Liver (tissue), 9 donors: ENCODE measurements around the gene SEPTIN2. TPM values are rescaled to one million over a fixed set of nuclear protein-coding genes. Genes with fewer than 3 reads are reported as not detected.

ENCODE experiments used
- DNase-seq: peaks from one replicate; pipeline ENCODE4 v3.0.0-alpha.2; 2017; ENCODE audit warnings: low spot score
- H3K27ac ChIP-seq, 2 donors: one replicate each; pipeline ENCODE4 v1.7.0; 2013; ENCODE audit warnings: inconsistent platforms in 2 of 2, low read length in 2 of 2, control low read depth in 1 of 2, low read depth in 1 of 2, mild to moderate bottlenecking in 1 of 2
- H3K27me3 ChIP-seq, 4 donors: one replicate each; pipeline versions ENCODE4 v1.6.1 to v1.7.0; 2013; ENCODE audit warnings: low read length in 3 of 4, inconsistent platforms in 1 of 4, mild to moderate bottlenecking in 1 of 4, moderate library complexity in 1 of 4; ENCODE audit not compliant: control insufficient read depth in 4 of 4, insufficient read depth in 4 of 4
- H3K36me3 ChIP-seq, 4 donors: one replicate each; pipeline versions ENCODE4 v1.6.1 to v1.7.0; 2013; ENCODE audit warnings: low read length in 3 of 4, mild to moderate bottlenecking in 3 of 4, low read depth in 1 of 4, moderate library complexity in 1 of 4; ENCODE audit not compliant: control insufficient read depth in 4 of 4, insufficient read depth in 3 of 4
- H3K4me1 ChIP-seq, 4 donors: one replicate each; pipeline versions ENCODE4 v1.6.1 to v1.7.0; 2013; ENCODE audit warnings: low read length in 3 of 4, mild to moderate bottlenecking in 3 of 4, moderate library complexity in 1 of 4; ENCODE audit not compliant: control insufficient read depth in 4 of 4, insufficient read depth in 4 of 4
- H3K4me3 ChIP-seq, 3 donors: one replicate each; pipeline versions ENCODE4 v1.6.1 to v1.7.0; 2013; ENCODE audit warnings: low read length in 3 of 3, control low read depth in 1 of 3, low read depth in 1 of 3, mild to moderate bottlenecking in 1 of 3
- H3K9ac ChIP-seq, 2 donors: one replicate each; pipeline ENCODE4 v1.7.0; 2013; ENCODE audit warnings: low read length in 2 of 2, mild to moderate bottlenecking in 2 of 2, moderate library complexity in 2 of 2, control low read depth in 1 of 2, low read depth in 1 of 2
- H3K9me3 ChIP-seq, 4 donors: one replicate each; pipeline versions ENCODE4 v1.6.1 to v1.7.0; 2013; ENCODE audit warnings: low read length in 3 of 4; ENCODE audit not compliant: control insufficient read depth in 4 of 4
- ATF3 ChIP-seq: IDR thresholded peaks from 2 replicates; pipeline ENCODE4 v1.6.1; 2016; ENCODE audit warnings: antibody characterized with exemption
- CTCF ChIP-seq: fragments of 150-350 bp; IDR thresholded peaks from 2 replicates; pipeline ENCODE4 v1.5.1; 2017; ENCODE audit warnings: improper control_type of control experiment, low read depth, low read length; ENCODE audit not compliant: missing input control
- EGR1 ChIP-seq, 2 donors: IDR thresholded peaks; 2 replicates each; pipeline ENCODE4 v1.6.1; 2016 to 2018; ENCODE audit warnings: antibody characterized with exemption in 2 of 2, low read depth in 2 of 2
- FOXA1 ChIP-seq: IDR thresholded peaks from 2 replicates; pipeline ENCODE4 v1.6.1; 2016; ENCODE audit warnings: antibody characterized with exemption
- FOXA2 ChIP-seq: IDR thresholded peaks from 2 replicates; pipeline ENCODE4 v1.6.1; 2016; ENCODE audit warnings: antibody characterized with exemption
- GABPA ChIP-seq, 2 donors: IDR thresholded peaks in 1 of 2; conservative IDR thresholded peaks in 1 of 2; 2 replicates each; pipeline ENCODE4 v1.6.1; 2016; ENCODE audit warnings: antibody characterized with exemption in 2 of 2, mild to moderate bottlenecking in 1 of 2, moderate library complexity in 1 of 2
- HNF4A ChIP-seq, 2 donors: conservative IDR thresholded peaks; 2 replicates each; pipeline ENCODE4 v1.6.1; 2016; ENCODE audit warnings: antibody characterized with exemption in 2 of 2, mild to moderate bottlenecking in 2 of 2
- HNF4G ChIP-seq: IDR thresholded peaks from 2 replicates; pipeline ENCODE4 v1.6.1; 2016; ENCODE audit warnings: antibody characterized with exemption
- JUND ChIP-seq, 2 donors: IDR thresholded peaks; 2 replicates each; pipeline ENCODE4 v1.6.1; 2016; ENCODE audit warnings: antibody characterized with exemption in 2 of 2
- MAX ChIP-seq: IDR thresholded peaks from 2 replicates; pipeline ENCODE4 v1.6.1; 2016; ENCODE audit warnings: antibody characterized with exemption
- NR2F2 ChIP-seq: IDR thresholded peaks from 2 replicates; pipeline ENCODE4 v1.6.1; 2016; ENCODE audit warnings: antibody characterized with exemption
- RAD21 ChIP-seq, 2 donors: IDR thresholded peaks; 2 replicates each; pipeline ENCODE4 v1.6.1; 2016; ENCODE audit warnings: antibody characterized with exemption in 2 of 2, mild to moderate bottlenecking in 2 of 2
- REST ChIP-seq: IDR thresholded peaks from 2 replicates; pipeline ENCODE4 v1.6.1; 2016; ENCODE audit warnings: antibody characterized with exemption, mild to moderate bottlenecking
- RXRA ChIP-seq, 2 donors: IDR thresholded peaks; 2 replicates each; pipeline ENCODE4 v1.6.1; 2017 to 2018; ENCODE audit warnings: antibody characterized with exemption in 2 of 2, mild to moderate bottlenecking in 1 of 2
- SP1 ChIP-seq: IDR thresholded peaks from 2 replicates; pipeline ENCODE4 v1.6.1; 2018; ENCODE audit warnings: antibody characterized with exemption, mild to moderate bottlenecking
- TAF1 ChIP-seq: conservative IDR thresholded peaks from 2 replicates; pipeline ENCODE4 v1.6.1; 2016; ENCODE audit warnings: antibody characterized with exemption, mild to moderate bottlenecking
- YY1 ChIP-seq: IDR thresholded peaks from 2 replicates; pipeline ENCODE4 v1.6.1; 2016; ENCODE audit warnings: antibody characterized with exemption, mild to moderate bottlenecking
- ZBTB33 ChIP-seq: IDR thresholded peaks from 2 replicates; pipeline ENCODE4 v1.6.1; 2016; ENCODE audit warnings: antibody characterized with exemption
- WGBS: extraction: QIAGEN DNeasy Blood & Tissue Kit; methylation state at CpG from one replicate; pipeline ENCODE4 v1.1.7; 2013; 5-methylcytosine and 5-hydroxymethylcytosine counted together
- polyA plus RNA-seq, 2 donors: library from polyadenylated mRNA; stranded (reverse) in 1 of 2; unstranded in 1 of 2; fragments of 200-250 nt in 1 of 2; fragments of >200 nt in 1 of 2; fragmentation: Nextera tagmentation in 1 of 2; extraction: Ambion mirVana in 1 of 2; gene quantifications; one replicate each; pipeline versions ENCODE4 v1.2.1 to v1.2.3, GENCODE V29; 2013 to 2015
- total RNA-seq, 2 donors: library from RNA; depleted of rRNA; stranded (reverse); fragments of >200 nt; gene quantifications; one replicate each; pipeline ENCODE4 v1.2.3, GENCODE V29; 2014
- donor health status: healthy.
- donor health status: healthy.
- donor health status: healthy.
- donor health status: healthy.
- donor health status: healthy.

The SEPTIN2 gene
- total and polyA plus RNA-seq, 4 donors, result 63.7 to 147 (median 96.9) TPM

GRCh38 chr2:241268716-241269445 is 46.8 kb upstream of the SEPTIN2 start:
- H3K4me3 ChIP-seq, result no peak overlapping the region
- no peak for DNase-seq

More at GRCh38 chr2:241268716-241269445, 46.8 kb upstream of the SEPTIN2 start:
- Histone ChIP-seq H3K27me3 (no peaks in the 10 kb centered on the region), H3K36me3 (peaks cover 7 to 32% (median 28%) of the 10 kb centered on the region in 4 donors), H3K9me3 (no peaks in the 10 kb centered on the region), H3K9ac (no peak overlapping the region), H3K27ac (no peak overlapping the region), H3K4me1 (peaks cover 6 to 46% (median 35%) of the 10 kb centered on the region in 4 donors)
- 91% methylated on average over 14 of the region's 14 CpGs for WGBS
- TF ChIP-seq EGR1 (IDR thresholded peaks at IDR 0.05; ENCODE audit: low read depth in 2 of 2) (no peak), ATF3 (no peak), JUND (IDR thresholded peaks at IDR 0.05) (no peak), CTCF (no peak), NR2F2 (no peak), HNF4G (no peak), YY1 (no peak), SP1 (no peak), MAX (no peak), HNF4A (conservative IDR thresholded peaks at IDR 0.05) (no peak), FOXA1 (no peak), RAD21 (IDR thresholded peaks at IDR 0.05) (no peak), TAF1 (no peak), REST (no peak), GABPA (IDR thresholded peaks at IDR 0.05 in 1 of 2, conservative IDR thresholded peaks at IDR 0.05 in 1 of 2) (no peak), ZBTB33 (no peak), FOXA2 (no peak), RXRA (IDR thresholded peaks at IDR 0.05) (no peak)
